ENCODE data around the gene PRDM10.

PRDM10 gene

GRCh38 chr11:130002352-130002845, at the start of gene PRDM10:
PRDM10 (minus strand) TSS chr11:130002835; CDS start chr11:129960964, 41,871 bp downstream.
- Mint-ChIP-seq H3K36me3 (peaks cover 2% of the 10 kb centered on the region), H3K27me3 (no peaks in the 10 kb centered on the region), H3K9me3 (no peaks in the 10 kb centered on the region), H3K4me1 (peaks cover 47% of the 10 kb centered on the region), H3K27ac (peak within 1 kb of the TSS; percentile 100), H3K4me3 (peak within 1 kb of the TSS; percentile 98)

- Mint-ChIP-seq H3K4me1 (no peaks in the 10 kb centered on the region), H3K4me3 (no peak overlapping the region), H3K27me3 (no peaks in the 10 kb centered on the region), H3K9me3 (no peaks in the 10 kb centered on the region), H3K27ac (no peak overlapping the region), H3K36me3 (no peaks in the 10 kb centered on the region)
These were observed 48.4 kb upstream of the PRDM10 start for GRCh38 chr11:130051082-130051481.

GRCh38 chr11:130050257-130050656, 47.6 kb upstream of the PRDM10 start:
- Mint-ChIP-seq H3K36me3 (no peaks in the 10 kb centered on the region), H3K4me1 (no peaks in the 10 kb centered on the region), H3K4me3 (no peak overlapping the region), H3K27me3 (no peaks in the 10 kb centered on the region), H3K27ac (no peak overlapping the region), H3K9me3 (no peaks in the 10 kb centered on the region)

GRCh38 chr11:130049328-130049771, 46.7 kb upstream of the PRDM10 start:
- Mint-ChIP-seq H3K4me3 (no peak overlapping the region), H3K4me1 (no peaks in the 10 kb centered on the region), H3K27ac (no peak overlapping the region), H3K9me3 (no peaks in the 10 kb centered on the region), H3K36me3 (no peaks in the 10 kb centered on the region), H3K27me3 (no peaks in the 10 kb centered on the region)

GRCh38 chr11:130047141-130047540, 44.5 kb upstream of the PRDM10 start:
- no peak overlapping the region for H3K27ac Mint-ChIP-seq
- H3K4me1 Mint-ChIP-seq: no peaks in the 10 kb centered on the region
- H3K36me3 Mint-ChIP-seq: no peaks in the 10 kb centered on the region
- H3K27me3 Mint-ChIP-seq: peaks cover 1% of the 10 kb centered on the region
- no peak overlapping the region for H3K4me3 Mint-ChIP-seq
- no peaks in the 10 kb centered on the region for H3K9me3 Mint-ChIP-seq

- Mint-ChIP-seq H3K4me3 (no peak overlapping the region), H3K27me3 (peaks cover 3% of the 10 kb centered on the region), H3K4me1 (no peaks in the 10 kb centered on the region), H3K9me3 (no peaks in the 10 kb centered on the region), H3K27ac (no peak overlapping the region), H3K36me3 (no peaks in the 10 kb centered on the region)
These were observed 40.9 kb upstream of the PRDM10 start for GRCh38 chr11:130043575-130043974.

- no peaks in the 10 kb centered on the region for H3K4me1 Mint-ChIP-seq
- H3K27ac Mint-ChIP-seq: no peak overlapping the region
- no peaks in the 10 kb centered on the region for H3K9me3 Mint-ChIP-seq
- H3K36me3 Mint-ChIP-seq: no peaks in the 10 kb centered on the region
- peaks cover 3% of the 10 kb centered on the region for H3K27me3 Mint-ChIP-seq
- H3K4me3 Mint-ChIP-seq: no peak overlapping the region
These were observed 39.5 kb upstream of the PRDM10 start for GRCh38 chr11:130042093-130042591.

GRCh38 chr11:130040281-130040940, 37.8 kb upstream of the PRDM10 start:
- no peaks in the 10 kb centered on the region for H3K4me1 Mint-ChIP-seq
- H3K27me3 Mint-ChIP-seq: peaks cover 3% of the 10 kb centered on the region
- no peaks in the 10 kb centered on the region for H3K9me3 Mint-ChIP-seq
- H3K27ac Mint-ChIP-seq: no peak overlapping the region
- H3K4me3 Mint-ChIP-seq: no peak overlapping the region
- no peaks in the 10 kb centered on the region for H3K36me3 Mint-ChIP-seq

GRCh38 chr11:130037881-130038585, 35.4 kb upstream of the PRDM10 start:
- H3K9me3 Mint-ChIP-seq: no peaks in the 10 kb centered on the region
- H3K36me3 Mint-ChIP-seq: no peaks in the 10 kb centered on the region
- no peak overlapping the region for H3K4me3 Mint-ChIP-seq
- H3K4me1 Mint-ChIP-seq: no peaks in the 10 kb centered on the region
- H3K27me3 Mint-ChIP-seq: peaks cover 3% of the 10 kb centered on the region
- H3K27ac Mint-ChIP-seq: no peak overlapping the region

- H3K4me3 Mint-ChIP-seq: no peak overlapping the region
- H3K36me3 Mint-ChIP-seq: no peaks in the 10 kb centered on the region
- no peaks in the 10 kb centered on the region for H3K9me3 Mint-ChIP-seq
- H3K4me1 Mint-ChIP-seq: no peaks in the 10 kb centered on the region
- peaks cover under 1% of the 10 kb centered on the region for H3K27me3 Mint-ChIP-seq
- no peak overlapping the region for H3K27ac Mint-ChIP-seq
These were observed 34.4 kb upstream of the PRDM10 start for GRCh38 chr11:130037058-130037457.

GRCh38 chr11:130034236-130034635, 31.6 kb upstream of the PRDM10 start:
- no peak overlapping the region for H3K27ac Mint-ChIP-seq
- no peaks in the 10 kb centered on the region for H3K27me3 Mint-ChIP-seq
- no peaks in the 10 kb centered on the region for H3K9me3 Mint-ChIP-seq
- no peaks in the 10 kb centered on the region for H3K4me1 Mint-ChIP-seq
- no peak overlapping the region for H3K4me3 Mint-ChIP-seq
- H3K36me3 Mint-ChIP-seq: no peaks in the 10 kb centered on the region

- Mint-ChIP-seq H3K9me3 (no peaks in the 10 kb centered on the region), H3K27me3 (no peaks in the 10 kb centered on the region), H3K27ac (no peak overlapping the region), H3K36me3 (no peaks in the 10 kb centered on the region), H3K4me1 (no peaks in the 10 kb centered on the region), H3K4me3 (no peak overlapping the region)
These were observed 30.3 kb upstream of the PRDM10 start for GRCh38 chr11:130032931-130033330.

- H3K36me3 Mint-ChIP-seq: no peaks in the 10 kb centered on the region
- H3K27me3 Mint-ChIP-seq: no peaks in the 10 kb centered on the region
- H3K4me3 Mint-ChIP-seq: no peak overlapping the region
- H3K27ac Mint-ChIP-seq: no peak overlapping the region
- no peaks in the 10 kb centered on the region for H3K4me1 Mint-ChIP-seq
- H3K9me3 Mint-ChIP-seq: no peaks in the 10 kb centered on the region
These were observed 29.3 kb upstream of the PRDM10 start for GRCh38 chr11:130031945-130032344.

- no peaks in the 10 kb centered on the region for H3K36me3 Mint-ChIP-seq
These were observed 28.4 kb upstream of the PRDM10 start for GRCh38 chr11:130031056-130031455.

GRCh38 chr11:130029137-130029536, 26.5 kb upstream of the PRDM10 start:
- no peaks in the 10 kb centered on the region for H3K4me1 Mint-ChIP-seq
- no peak overlapping the region for H3K27ac Mint-ChIP-seq
- H3K4me3 Mint-ChIP-seq: no peak overlapping the region
- H3K36me3 Mint-ChIP-seq: no peaks in the 10 kb centered on the region
- H3K9me3 Mint-ChIP-seq: no peaks in the 10 kb centered on the region
- H3K27me3 Mint-ChIP-seq: no peaks in the 10 kb centered on the region

More at GRCh38 chr11:130031056-130031455, 28.4 kb upstream of the PRDM10 start:
- Mint-ChIP-seq H3K4me1 (no peaks in the 10 kb centered on the region), H3K27ac (no peak overlapping the region), H3K9me3 (no peaks in the 10 kb centered on the region), H3K4me3 (no peak overlapping the region), H3K27me3 (no peaks in the 10 kb centered on the region)

GRCh38 chr11:130025371-130025770, 22.7 kb upstream of the PRDM10 start:
- H3K36me3 Mint-ChIP-seq: no peaks in the 10 kb centered on the region
- no peaks in the 10 kb centered on the region for H3K4me1 Mint-ChIP-seq
- no peak overlapping the region for H3K27ac Mint-ChIP-seq
- no peak overlapping the region for H3K4me3 Mint-ChIP-seq
- H3K27me3 Mint-ChIP-seq: peaks cover 2% of the 10 kb centered on the region
- H3K9me3 Mint-ChIP-seq: no peaks in the 10 kb centered on the region

Measured in activated naive CD4-positive, alpha-beta T cell treated with anti-CD3 and anti-CD28 coated beads, Interleukin-2, amount 50 U/mL, for 24 hours (primary cell).